K562 (cell line): Measurements from ENCODE around the gene CHAMP1. TPM values are rescaled to one million over a fixed set of nuclear protein-coding genes. Genes with fewer than 3 reads are reported as not detected.
A peak's percentile ranks its signal among the peaks of the same experiment; 100 is the strongest.

Experiments used
- ATAC-seq: fragments of 200-7000 bp; cut with Tn5 transposase; 3 replicates; pipeline ENCODE4 v1.9.1; 2020; ENCODE audit warnings: moderate library complexity
- BruUV-seq: library from RNA; stranded (reverse); fragments of 400-500 nt; replicated peaks from 2 replicates; lab custom pipeline; 2021; lab: Mats Ljungman, UMichigan
- CTCF ChIA-PET: fragments of 300-600 bp; formaldehyde crosslinking; extraction: SDS; loops from one replicate; lab custom pipeline; 2021; ENCODE audit warnings: low intra/inter-chr PET ratio; lab: Yijun Ruan, JAX
- POLR2A ChIA-PET: fragments of 300-600, 350-650 bp; sonication (Branson Sonifier 250); formaldehyde crosslinking; extraction: SDS; loops from one replicate; lab custom pipeline; 2021; ENCODE audit warnings: antibody characterized with exemption, inconsistent platforms; lab: Yijun Ruan, JAX
- DNase-seq, 4 experiments: peaks; one replicate each; pipeline versions ENCODE4 v3.0.0 to v3.0.0-alpha.2; 2011 to 2018; ENCODE audit warnings: low spot score in 3 of 4, mixed read lengths in 3 of 4; ENCODE audit errors: extremely low read depth in 1 of 4
- FAIRE-seq: peaks from 2 replicates; lab custom pipeline; 2011; peaks lifted over from hg19 to GRCh38; lab: Jason Lieb, UNC
- H2AFZ ChIP-seq: 2 replicates; pipeline ENCODE4 v1.6.0; 2011; ENCODE audit warnings: low read depth, low read length, control low read depth, inconsistent platforms
- H3K27ac ChIP-seq: fragments of 200-600 bp; 3 replicates; pipeline ENCODE4 v1.8.0; 2011; ENCODE audit warnings: low read depth, mild to moderate bottlenecking, control low read depth, inconsistent platforms, low read length, moderate library complexity, mixed read lengths; ENCODE audit errors: extremely low read depth
- H3K27me3 ChIP-seq, 2 experiments: fragments of 300-600 bp in 1 of 2; 2 replicates in 1 of 2; 3 replicates in 1 of 2; pipeline versions ENCODE4 v1.6.0 to v1.8.0; 2011; ENCODE audit warnings: inconsistent platforms in 2 of 2, low read length in 2 of 2, mild to moderate bottlenecking in 1 of 2, mixed read lengths in 1 of 2, moderate library complexity in 1 of 2; ENCODE audit not compliant: control insufficient read depth in 2 of 2, insufficient read depth in 2 of 2
- H3K36me3 ChIP-seq: fragments of 300-600 bp; 3 replicates; pipeline ENCODE4 v1.8.0; 2011; ENCODE audit warnings: mild to moderate bottlenecking, low read length, inconsistent platforms; ENCODE audit not compliant: control insufficient read depth, insufficient read depth
- H3K4me1 ChIP-seq, 2 experiments: fragments of 200-600 bp in 1 of 2; replicated peaks in 1 of 2; 2 replicates in 1 of 2; 3 replicates in 1 of 2; pipeline versions ENCODE4 v1.5.1 to v1.8.0; 2011; ENCODE audit warnings: inconsistent platforms in 2 of 2, low read length in 2 of 2, mild to moderate bottlenecking in 1 of 2, mixed read lengths in 1 of 2, moderate library complexity in 1 of 2; ENCODE audit not compliant: control insufficient read depth in 2 of 2, insufficient read depth in 2 of 2
- H3K4me2 ChIP-seq: 2 replicates; pipeline ENCODE4 v1.6.1; 2011; ENCODE audit warnings: low read length, control low read depth, inconsistent platforms, mixed read lengths; ENCODE audit not compliant: insufficient read depth
- H3K4me3 ChIP-seq: fragments of 200-600 bp; sonication (generic), shearing (Covaris generic); 2 replicates; pipeline ENCODE4 v1.5.1; 2016; ENCODE audit warnings: control low read depth, inconsistent platforms
- H3K79me2 ChIP-seq: fragments of 200-600 bp; 3 replicates; pipeline ENCODE4 v1.8.0; 2011; ENCODE audit warnings: low read length, inconsistent platforms; ENCODE audit not compliant: control insufficient read depth, insufficient read depth
- H3K9ac ChIP-seq, 2 experiments: 2 replicates each; pipeline versions ENCODE4 v1.6.0 to v1.6.1; 2011; ENCODE audit warnings: low read depth in 2 of 2, low read length in 2 of 2, control low read depth in 1 of 2, inconsistent platforms in 1 of 2, mild to moderate bottlenecking in 1 of 2, mixed read lengths in 1 of 2; ENCODE audit not compliant: insufficient read depth in 1 of 2
- H3K9me1 ChIP-seq: one replicate; pipeline ENCODE4 v1.6.0; 2011; ENCODE audit warnings: inconsistent platforms, mild to moderate bottlenecking, low read length, moderate library complexity; ENCODE audit not compliant: control insufficient read depth, insufficient read depth
- H3K9me3 ChIP-seq: replicated peaks from 2 replicates; pipeline ENCODE4 v1.5.1; 2011; ENCODE audit warnings: low read depth, low read length, inconsistent platforms; ENCODE audit not compliant: control insufficient read depth, insufficient read depth
- H4K20me1 ChIP-seq: replicated peaks from 2 replicates; pipeline ENCODE4 v1.6.1; 2011; ENCODE audit warnings: low read length, inconsistent platforms, mixed read lengths; ENCODE audit not compliant: control insufficient read depth, insufficient read depth
- CEBPB ChIP-seq: fragments of 450-650 bp; IDR thresholded peaks from 2 replicates; pipeline ENCODE4 v1.6.1; 2016; ENCODE audit warnings: missing genetic modification characterization, missing compliant biosample characterization
- HDAC2 ChIP-seq: fragments of 450-650 bp; IDR thresholded peaks from 2 replicates; pipeline ENCODE4 v1.6.1; 2016; ENCODE audit warnings: mild to moderate bottlenecking
- POLR2A ChIP-seq: fragments of 450-650 bp; conservative IDR thresholded peaks from 2 replicates; pipeline ENCODE4 v1.6.1; 2016
- TSC22D4 ChIP-seq: fragments of 450-650 bp; IDR thresholded peaks from 2 replicates; pipeline ENCODE4 v1.6.1; 2016; ENCODE audit warnings: missing genetic modification characterization, missing biosample characterization, control low read depth
- ZNF436 ChIP-seq: fragments of 250-450, 450-650 bp; sonication (Bioruptor Pico); formaldehyde crosslinking; IDR thresholded peaks from 2 replicates; pipeline ENCODE4 v1.7.0; 2020; ENCODE audit warnings: mild to moderate bottlenecking
- WGBS: fragments of 100-300 bp; shearing (Covaris generic); methylation state at CpG from one replicate; pipeline ENCODE4 v1.1.6; 2016; ENCODE audit warnings: low coverage, mixed read lengths; ENCODE audit not compliant: insufficient coverage; ENCODE audit errors: missing lambda C conversion rate; 5-methylcytosine and 5-hydroxymethylcytosine counted together
- in situ Hi-C: fragments of 300-500 bp; cut with MboI; formaldehyde crosslinking; loops from 4 replicates; pipeline ENCODE4 v1.15.0; 2018; ENCODE audit warnings: inconsistent platforms, mixed read lengths
- intact Hi-C: fragments of 100-400 bp; cut with micrococcal nuclease; formaldehyde crosslinking; loops from 2 replicates; pipeline ENCODE4 v1.14.2; 2022
- polyA plus RNA-seq, 8 experiments: library from polyadenylated mRNA; depleted of rRNA in 4 of 8; stranded (reverse) in 5 of 8; unstranded in 3 of 8; fragments of >200 nt; fragmentation: Nextera tagmentation in 2 of 8; fragmentation: Illumina TruSeq in 1 of 8; extraction: Ambion mirVana in 2 of 8; extraction: Trizol in 1 of 8; gene quantifications; 2 replicates each; pipeline versions ENCODE4 v1.2.1 to v1.2.3, GENCODE V29; 2011 to 2014; ENCODE audit warnings: inconsistent platforms in 1 of 8, missing spikeins in 1 of 8
- total RNA-seq, 7 experiments: library from RNA; depleted of rRNA in 6 of 7; stranded (reverse); fragments of >200 nt in 6 of 7; fragmentation: Illumina TruSeq in 2 of 7; extraction: Trizol in 2 of 7; gene quantifications; 2 replicates each; pipeline versions ENCODE4 v1.2.1 to v1.2.3, GENCODE V29; 2011 to 2021; ENCODE audit warnings: low replicate concordance in 1 of 7
- TF ChIP-seq, protein P1 (sequence below): fragments of 450-650 bp; IDR thresholded peaks from 2 replicates; pipeline ENCODE4 v1.6.1; 2016; ENCODE audit warnings: low read depth

CHAMP1 gene
- total and polyA plus RNA-seq, 9 of the 15 experiments (the other 6 are each of a cell fraction or from before 2014, with no cell fraction given): 0.70 to 40.6 (median 15.3) TPM

DNA sequence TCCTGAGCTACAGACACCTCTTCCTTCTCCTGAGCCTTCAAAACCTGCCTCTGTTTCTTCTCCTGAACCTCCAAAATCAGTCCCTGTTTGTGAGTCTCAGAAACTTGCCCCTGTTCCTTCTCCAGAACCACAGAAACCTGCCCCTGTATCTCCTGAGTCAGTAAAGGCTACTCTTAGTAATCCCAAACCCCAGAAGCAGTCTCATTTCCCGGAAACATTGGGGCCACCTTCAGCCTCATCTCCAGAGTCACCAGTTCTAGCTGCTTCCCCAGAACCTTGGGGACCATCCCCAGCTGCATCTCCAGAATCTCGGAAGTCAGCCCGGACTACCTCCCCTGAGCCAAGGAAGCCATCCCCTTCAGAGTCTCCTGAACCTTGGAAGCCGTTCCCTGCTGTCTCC, 10.0 kb downstream of the CHAMP1 start (continued):
- TF ChIP-seq, protein P1, sequence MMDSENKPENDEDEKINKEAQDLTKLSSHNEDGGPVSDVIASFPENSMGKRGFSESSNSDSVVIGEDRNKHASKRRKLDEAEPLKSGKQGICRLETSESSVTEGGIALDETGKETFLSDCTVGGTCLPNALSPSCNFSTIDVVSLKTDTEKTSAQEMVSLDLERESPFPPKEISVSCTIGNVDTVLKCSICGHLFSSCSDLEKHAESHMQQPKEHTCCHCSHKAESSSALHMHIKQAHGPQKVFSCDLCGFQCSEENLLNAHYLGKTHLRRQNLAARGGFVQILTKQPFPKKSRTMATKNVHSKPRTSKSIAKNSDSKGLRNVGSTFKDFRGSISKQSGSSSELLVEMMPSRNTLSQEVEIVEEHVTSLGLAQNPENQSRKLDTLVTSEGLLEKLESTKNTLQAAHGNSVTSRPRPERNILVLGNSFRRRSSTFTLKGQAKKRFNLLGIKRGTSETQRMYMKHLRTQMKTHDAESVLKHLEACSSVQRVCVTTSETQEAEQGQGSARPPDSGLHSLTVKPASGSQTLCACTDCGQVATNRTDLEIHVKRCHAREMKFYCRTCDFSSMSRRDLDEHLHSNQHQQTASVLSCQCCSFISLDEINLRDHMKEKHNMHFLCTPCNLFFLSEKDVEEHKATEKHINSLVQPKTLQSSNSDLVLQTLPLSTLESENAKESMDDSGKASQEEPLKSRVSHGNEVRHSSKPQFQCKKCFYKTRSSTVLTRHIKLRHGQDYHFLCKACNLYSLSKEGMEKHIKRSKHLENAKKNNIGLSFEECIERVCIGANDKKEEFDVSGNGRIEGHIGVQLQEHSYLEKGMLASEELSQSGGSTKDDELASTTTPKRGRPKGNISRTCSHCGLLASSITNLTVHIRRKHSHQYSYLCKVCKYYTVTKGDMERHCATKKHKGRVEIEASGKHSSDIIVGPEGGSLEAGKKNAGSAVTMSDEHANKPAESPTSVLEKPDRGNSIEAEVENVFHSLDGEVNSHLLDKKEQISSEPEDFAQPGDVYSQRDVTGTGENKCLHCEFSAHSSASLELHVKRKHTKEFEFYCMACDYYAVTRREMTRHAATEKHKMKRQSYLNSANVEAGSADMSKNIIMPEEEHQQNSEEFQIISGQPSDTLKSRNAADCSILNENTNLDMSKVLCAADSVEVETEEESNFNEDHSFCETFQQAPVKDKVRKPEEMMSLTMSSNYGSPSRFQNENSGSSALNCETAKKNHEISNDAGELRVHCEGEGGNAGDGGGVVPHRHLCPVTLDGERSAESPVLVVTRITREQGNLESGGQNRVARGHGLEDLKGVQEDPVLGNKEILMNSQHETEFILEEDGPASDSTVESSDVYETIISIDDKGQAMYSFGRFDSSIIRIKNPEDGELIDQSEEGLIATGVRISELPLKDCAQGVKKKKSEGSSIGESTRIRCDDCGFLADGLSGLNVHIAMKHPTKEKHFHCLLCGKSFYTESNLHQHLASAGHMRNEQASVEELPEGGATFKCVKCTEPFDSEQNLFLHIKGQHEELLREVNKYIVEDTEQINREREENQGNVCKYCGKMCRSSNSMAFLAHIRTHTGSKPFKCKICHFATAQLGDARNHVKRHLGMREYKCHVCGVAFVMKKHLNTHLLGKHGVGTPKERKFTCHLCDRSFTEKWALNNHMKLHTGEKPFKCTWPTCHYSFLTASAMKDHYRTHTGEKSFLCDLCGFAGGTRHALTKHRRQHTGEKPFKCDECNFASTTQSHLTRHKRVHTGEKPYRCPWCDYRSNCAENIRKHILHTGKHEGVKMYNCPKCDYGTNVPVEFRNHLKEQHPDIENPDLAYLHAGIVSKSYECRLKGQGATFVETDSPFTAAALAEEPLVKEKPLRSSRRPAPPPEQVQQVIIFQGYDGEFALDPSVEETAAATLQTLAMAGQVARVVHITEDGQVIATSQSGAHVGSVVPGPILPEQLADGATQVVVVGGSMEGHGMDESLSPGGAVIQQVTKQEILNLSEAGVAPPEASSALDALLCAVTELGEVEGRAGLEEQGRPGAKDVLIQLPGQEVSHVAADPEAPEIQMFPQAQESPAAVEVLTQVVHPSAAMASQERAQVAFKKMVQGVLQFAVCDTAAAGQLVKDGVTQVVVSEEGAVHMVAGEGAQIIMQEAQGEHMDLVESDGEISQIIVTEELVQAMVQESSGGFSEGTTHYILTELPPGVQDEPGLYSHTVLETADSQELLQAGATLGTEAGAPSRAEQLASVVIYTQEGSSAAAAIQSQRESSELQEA: no peak
- TF ChIP-seq TSC22D4 (tag): no peak
- TF ChIP-seq, all 486 proteins: peak for 0

DNA sequence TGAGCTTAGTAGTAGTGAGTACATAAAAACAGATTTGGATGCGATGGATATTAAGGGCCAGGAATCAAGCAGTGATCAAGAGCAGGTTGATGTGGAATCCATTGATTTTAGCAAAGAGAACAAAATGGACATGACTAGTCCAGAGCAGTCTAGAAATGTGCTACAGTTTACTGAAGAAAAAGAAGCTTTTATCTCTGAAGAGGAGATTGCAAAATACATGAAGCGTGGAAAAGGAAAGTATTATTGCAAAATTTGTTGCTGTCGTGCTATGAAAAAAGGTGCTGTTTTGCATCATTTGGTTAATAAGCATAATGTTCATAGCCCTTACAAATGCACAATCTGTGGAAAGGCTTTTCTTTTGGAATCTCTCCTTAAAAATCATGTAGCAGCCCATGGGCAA, 11.4 kb downstream of the CHAMP1 start:
- Histone ChIP-seq H3K36me3 (peaks cover 66% of the 10 kb centered on the region), H3K79me2 (peaks cover 34% of the 10 kb centered on the region), H3K9ac (no peak overlapping the region), H3K4me2 (no peak overlapping the region), H3K9me3 (no peaks in the 10 kb centered on the region), H3K27me3 (no peaks in the 10 kb centered on the region), H4K20me1 (no peaks in the 10 kb centered on the region), H3K9me1 (peaks cover 5% of the 10 kb centered on the region), H3K4me3 (no peak overlapping the region), H3K4me1 (peaks cover 0 to 1% of the 10 kb centered on the region in 2 experiments; a peak in 3 of 5 replicates), H2AFZ (no peak overlapping the region), H3K27ac (no peak overlapping the region)
- ATAC-seq: no peak
- BruUV-seq: no TSS peak
- WGBS: 78% methylated on average over 3 of the region's 3 CpGs
- in situ Hi-C loops (no loop called here), intact Hi-C loops (no loop called here)
- DNase-seq: no peak
- 0 out of 2 replicates have a peak, but pooled peaks have one; percentile 18 for TF ChIP-seq POLR2A
- TF ChIP-seq HDAC2: no peak
- no peak for TF ChIP-seq ZNF436
- peak; percentile 54 for TF ChIP-seq CEBPB
- FAIRE-seq: no peak
- POLR2A ChIA-PET: interaction anchor here (0.6 to 2.5 kb wide), 2 partner anchors 8 to 44 kb away, joined by 3 to 6 read pairs; partner anchors contain the start of gene UPF3A
- CTCF ChIA-PET: no interaction called here
